H9 (cell line): ENCODE data around the gene POFUT2. TPM values are rescaled to one million over a fixed set of nuclear protein-coding genes. Genes with fewer than 3 reads are reported as not detected.

ENCODE experiments used
- DNase-seq: peaks from one replicate; pipeline ENCODE4 v3.0.0-alpha.2; 2017
- H2AFZ ChIP-seq: one replicate; pipeline ENCODE4 v1.6.1; 2013; ENCODE audit warnings: mild to moderate bottlenecking, low read length, control low read depth, moderate library complexity
- H2AK5ac ChIP-seq: 2 replicates; pipeline ENCODE4 v1.6.1; 2013; ENCODE audit warnings: low read length, control low read depth, mixed read lengths; ENCODE audit not compliant: insufficient read length
- H2BK120ac ChIP-seq: one replicate; pipeline ENCODE4 v1.6.1; 2013; ENCODE audit warnings: low read depth, mild to moderate bottlenecking, low read length, control low read depth, inconsistent platforms; ENCODE audit not compliant: poor library complexity, severe bottlenecking
- H2BK12ac ChIP-seq: 2 replicates; pipeline ENCODE4 v1.6.1; 2013; ENCODE audit warnings: low read length, control low read depth, mixed read lengths, low read depth; ENCODE audit not compliant: insufficient read length
- H2BK15ac ChIP-seq: 2 replicates; pipeline ENCODE4 v1.6.1; 2013; ENCODE audit warnings: low read depth, low read length, control low read depth
- H2BK20ac ChIP-seq: one replicate; pipeline ENCODE4 v1.6.1; 2013; ENCODE audit warnings: low read depth, mild to moderate bottlenecking, low read length, control low read depth, inconsistent platforms; ENCODE audit not compliant: poor library complexity, severe bottlenecking
- H2BK5ac ChIP-seq: 2 replicates; pipeline ENCODE4 v1.6.1; 2013; ENCODE audit warnings: low read length, control low read depth, mixed read lengths; ENCODE audit not compliant: insufficient read length
- H3K14ac ChIP-seq: 2 replicates; pipeline ENCODE4 v1.6.1; 2013; ENCODE audit warnings: low read length, control low read depth; ENCODE audit not compliant: insufficient read depth
- H3K18ac ChIP-seq: 2 replicates; pipeline ENCODE4 v1.6.1; 2013; ENCODE audit warnings: low read depth, mild to moderate bottlenecking, mixed read lengths, low read length, control low read depth; ENCODE audit not compliant: insufficient read length
- H3K23ac ChIP-seq: 2 replicates; pipeline ENCODE4 v1.6.1; 2013; ENCODE audit warnings: low read length, control low read depth, mixed read lengths, low read depth; ENCODE audit not compliant: insufficient read length
- H3K23me2 ChIP-seq: 2 replicates; pipeline ENCODE4 v1.6.1; 2013; ENCODE audit warnings: low read depth, mild to moderate bottlenecking, mixed read lengths, low read length, control low read depth; ENCODE audit not compliant: insufficient read length, poor library complexity, severe bottlenecking
- H3K27ac ChIP-seq: 2 replicates; pipeline ENCODE4 v1.5.1; 2013; ENCODE audit warnings: low read length, control low read depth, mixed read lengths, low read depth; ENCODE audit not compliant: insufficient read length
- H3K27me3 ChIP-seq: 2 replicates; pipeline ENCODE4 v1.6.1; 2013; ENCODE audit warnings: low read length, control low read depth, inconsistent platforms; ENCODE audit not compliant: insufficient read depth
- H3K4ac ChIP-seq: 2 replicates; pipeline ENCODE4 v1.6.1; 2013; ENCODE audit warnings: low read depth, mild to moderate bottlenecking, control low read depth, inconsistent platforms, low read length, moderate library complexity
- H3K4me1 ChIP-seq: 2 replicates; pipeline ENCODE4 v1.6.1; 2013; ENCODE audit warnings: low read length, control low read depth, inconsistent platforms; ENCODE audit not compliant: insufficient read depth
- H3K4me2 ChIP-seq: 2 replicates; pipeline ENCODE4 v1.6.1; 2013; ENCODE audit warnings: low read length, control low read depth, mixed read lengths; ENCODE audit not compliant: insufficient read length, insufficient read depth
- H3K56ac ChIP-seq: 2 replicates; pipeline ENCODE4 v1.6.1; 2013; ENCODE audit warnings: low read depth, mild to moderate bottlenecking, mixed read lengths, low read length, control low read depth; ENCODE audit not compliant: insufficient read length
- H3K79me1 ChIP-seq: 2 replicates; pipeline ENCODE4 v1.6.1; 2013; ENCODE audit warnings: low read depth, mild to moderate bottlenecking, moderate library complexity, low read length, control low read depth, inconsistent platforms; ENCODE audit not compliant: insufficient read depth, poor library complexity, severe bottlenecking
- H3K79me2 ChIP-seq: 2 replicates; pipeline ENCODE4 v1.6.1; 2013; ENCODE audit warnings: low read length, control low read depth, inconsistent platforms; ENCODE audit not compliant: insufficient read depth
- H3K9ac ChIP-seq: 2 replicates; pipeline ENCODE4 v1.6.1; 2013; ENCODE audit warnings: low read length, control low read depth, mixed read lengths; ENCODE audit not compliant: insufficient read length; ENCODE audit errors: extremely low read depth
- H3K9me3 ChIP-seq: one replicate; pipeline ENCODE4 v1.6.1; 2013; ENCODE audit warnings: low read depth, low read length, inconsistent platforms; ENCODE audit not compliant: control insufficient read depth
- H3T11ph ChIP-seq: one replicate; pipeline ENCODE4 v1.6.1; 2013; ENCODE audit warnings: mild to moderate bottlenecking, low read length, control low read depth, inconsistent platforms
- H4K20me1 ChIP-seq: one replicate; pipeline ENCODE4 v1.6.1; 2013; ENCODE audit not compliant: control insufficient read depth, insufficient read length, insufficient read depth
- H4K5ac ChIP-seq: 2 replicates; pipeline ENCODE4 v1.6.1; 2013; ENCODE audit warnings: low read depth, mild to moderate bottlenecking, mixed read lengths, low read length, control low read depth; ENCODE audit not compliant: insufficient read length
- H4K8ac ChIP-seq: replicated peaks from 2 replicates; pipeline ENCODE4 v1.6.1; 2013; ENCODE audit warnings: low read length, control low read depth, mixed read lengths, low read depth; ENCODE audit not compliant: insufficient read length
- H4K91ac ChIP-seq: 2 replicates; pipeline ENCODE4 v1.6.1; 2013; ENCODE audit warnings: low read depth, mild to moderate bottlenecking, moderate library complexity, mixed read lengths, low read length, control low read depth; ENCODE audit not compliant: insufficient read length
- H3K27ac Mint-ChIP-seq, 3 experiments: 2 replicates in 2 of 3; 3 replicates in 1 of 3; pipeline ENCODE4 v1.8.0; 2020 to 2021; ENCODE audit warnings: mixed read lengths in 3 of 3, mild to moderate bottlenecking in 1 of 3, moderate library complexity in 1 of 3
- H3K27me3 Mint-ChIP-seq: 2 replicates; pipeline ENCODE4 v1.8.0; 2021; ENCODE audit warnings: low read depth, mild to moderate bottlenecking, moderate library complexity, mixed read lengths
- H3K36me3 Mint-ChIP-seq, 3 experiments: 2 replicates in 2 of 3; 3 replicates in 1 of 3; pipeline ENCODE4 v1.8.0; 2020 to 2021; ENCODE audit warnings: low read depth in 3 of 3, mixed read lengths in 3 of 3; ENCODE audit not compliant: insufficient read depth in 1 of 3
- H3K4me1 Mint-ChIP-seq, 2 experiments: 2 replicates each; pipeline ENCODE4 v1.8.0; 2020; ENCODE audit warnings: mixed read lengths in 2 of 2
- H3K4me3 Mint-ChIP-seq, 2 experiments: 2 replicates in 1 of 2; 3 replicates in 1 of 2; pipeline ENCODE4 v1.8.0; 2020 to 2021; ENCODE audit warnings: mild to moderate bottlenecking in 2 of 2, mixed read lengths in 2 of 2, moderate library complexity in 1 of 2
- H3K9me3 Mint-ChIP-seq, 2 experiments: 2 replicates in 1 of 2; 3 replicates in 1 of 2; pipeline ENCODE4 v1.8.0; 2020; ENCODE audit warnings: mild to moderate bottlenecking in 2 of 2, mixed read lengths in 2 of 2, moderate library complexity in 1 of 2
- WGBS: extraction: QIAGEN DNeasy Blood & Tissue Kit; methylation state at CpG from one replicate; pipeline ENCODE4 v1.1.7; 2013; ENCODE audit warnings: missing lambda C conversion rate, low lambda C conversion rate, mixed read lengths; ENCODE audit not compliant: insufficient read length; ENCODE audit errors: extremely low coverage; 5-methylcytosine and 5-hydroxymethylcytosine counted together
- total RNA-seq: library from RNA; stranded (reverse); gene quantifications from 2 replicates; pipeline ENCODE4 v1.2.1, GENCODE V29; 2021
- TF ChIP-seq, protein P1 (sequence below): fragments of 200-600 bp; sonication (generic); conservative IDR thresholded peaks from 3 replicates; pipeline ENCODE4 v1.8.0; 2021; ENCODE audit warnings: antibody characterized with exemption, mild to moderate bottlenecking

POFUT2 gene
- total RNA-seq, 1 experiment from 2014 or later, result 34.8 TPM

DNA sequence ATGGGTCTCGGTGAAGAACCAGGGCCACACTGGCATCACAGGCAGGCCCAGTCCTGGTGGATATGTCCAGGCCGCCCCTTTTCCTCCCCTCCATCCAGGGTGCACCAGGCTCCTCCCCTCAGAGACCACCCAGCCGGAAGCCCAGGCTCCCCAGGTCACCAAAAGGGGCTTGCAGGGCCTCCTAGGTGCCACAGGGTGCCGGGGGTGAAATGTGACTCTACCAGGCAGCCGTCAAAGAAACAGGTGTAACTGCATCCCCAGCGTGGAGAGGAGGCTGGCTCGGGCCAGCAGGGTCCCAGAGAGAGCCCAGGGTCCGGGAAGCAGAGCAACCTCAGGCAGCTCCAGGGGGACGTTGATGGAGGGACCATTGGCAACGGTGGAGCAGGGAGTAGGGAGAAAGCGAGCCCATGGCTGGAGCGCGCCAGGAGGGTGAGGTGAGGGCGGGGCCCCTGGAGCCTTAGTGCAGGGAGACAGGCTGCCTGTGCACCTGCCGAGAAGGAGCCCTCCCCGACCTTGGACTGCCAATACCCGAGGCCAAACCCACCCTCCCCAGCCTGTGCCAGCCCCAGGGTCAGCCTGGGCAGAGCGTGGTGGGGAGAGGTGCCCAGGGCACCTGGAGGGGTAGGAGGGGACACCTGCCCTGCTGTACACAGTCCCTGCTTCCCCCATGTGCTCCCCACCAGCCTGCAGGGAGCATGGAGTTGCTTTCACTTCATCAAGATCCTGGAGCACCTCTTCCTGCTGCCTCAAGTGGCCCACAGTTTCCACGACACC is 48.3 kb upstream of the POFUT2 start:
- H3K4me2 ChIP-seq, result no peak overlapping the region
- H2AFZ ChIP-seq, result no peak overlapping the region
- H2BK15ac ChIP-seq, result no peak overlapping the region
- no peaks in the 10 kb centered on the region for H3K79me2 ChIP-seq
- TF ChIP-seq, protein P1, sequence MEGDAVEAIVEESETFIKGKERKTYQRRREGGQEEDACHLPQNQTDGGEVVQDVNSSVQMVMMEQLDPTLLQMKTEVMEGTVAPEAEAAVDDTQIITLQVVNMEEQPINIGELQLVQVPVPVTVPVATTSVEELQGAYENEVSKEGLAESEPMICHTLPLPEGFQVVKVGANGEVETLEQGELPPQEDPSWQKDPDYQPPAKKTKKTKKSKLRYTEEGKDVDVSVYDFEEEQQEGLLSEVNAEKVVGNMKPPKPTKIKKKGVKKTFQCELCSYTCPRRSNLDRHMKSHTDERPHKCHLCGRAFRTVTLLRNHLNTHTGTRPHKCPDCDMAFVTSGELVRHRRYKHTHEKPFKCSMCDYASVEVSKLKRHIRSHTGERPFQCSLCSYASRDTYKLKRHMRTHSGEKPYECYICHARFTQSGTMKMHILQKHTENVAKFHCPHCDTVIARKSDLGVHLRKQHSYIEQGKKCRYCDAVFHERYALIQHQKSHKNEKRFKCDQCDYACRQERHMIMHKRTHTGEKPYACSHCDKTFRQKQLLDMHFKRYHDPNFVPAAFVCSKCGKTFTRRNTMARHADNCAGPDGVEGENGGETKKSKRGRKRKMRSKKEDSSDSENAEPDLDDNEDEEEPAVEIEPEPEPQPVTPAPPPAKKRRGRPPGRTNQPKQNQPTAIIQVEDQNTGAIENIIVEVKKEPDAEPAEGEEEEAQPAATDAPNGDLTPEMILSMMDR, result no peak
- H3K4me1 ChIP-seq, result peaks cover 2% of the 10 kb centered on the region; the same call in 1 of the 2 replicates
- Mint-ChIP-seq H3K9me3 (peaks cover 4 to 9% of the 10 kb centered on the region in 2 experiments; a peak in 4 of 5 replicates), H3K36me3 (no peaks in the 10 kb centered on the region), H3K27me3 (peaks cover 19% of the 10 kb centered on the region), H3K4me3 (no peak overlapping the region), H3K27ac (peak overlapping the region in 1 of 3 experiments; percentile 49; a peak in 1 of 7 replicates), H3K4me1 (peaks cover 37 to 43% of the 10 kb centered on the region in 2 experiments)
- H3K56ac ChIP-seq, result no peak overlapping the region
- H2AK5ac ChIP-seq, result no peak overlapping the region
- H3K9ac ChIP-seq, result no peak overlapping the region
- H4K5ac ChIP-seq, result no peak overlapping the region
- peak; percentile 23 for DNase-seq
- no peak overlapping the region for H2BK120ac ChIP-seq
- H2BK12ac ChIP-seq, result no peak overlapping the region
- no peak overlapping the region; the same call in 1 of the 2 replicates for H3K14ac ChIP-seq
- no peak overlapping the region for H3K23ac ChIP-seq
- no peak overlapping the region for H4K8ac ChIP-seq
- H3K27ac ChIP-seq, result no peak overlapping the region
- no peaks in the 10 kb centered on the region for H3K27me3 ChIP-seq
- H3K23me2 ChIP-seq, result no peaks in the 10 kb centered on the region
- H3K4ac ChIP-seq, result no peak overlapping the region
- H2BK20ac ChIP-seq, result no peak overlapping the region
- no peaks in the 10 kb centered on the region for H3K79me1 ChIP-seq
- H3K9me3 ChIP-seq, result no peaks in the 10 kb centered on the region
- no peak overlapping the region for H3K18ac ChIP-seq
- H4K20me1 ChIP-seq, result no peaks in the 10 kb centered on the region
- H4K91ac ChIP-seq, result no peak overlapping the region
- H3T11ph ChIP-seq, result no peak overlapping the region
- H2BK5ac ChIP-seq, result no peak overlapping the region
- no CpG with 5 or more reads among the region's 19 CpGs for WGBS
